Osteocyte (in vitro differentiated cells): Measurements from ENCODE around the gene SLAMF6. TPM values are rescaled to one million over a fixed set of nuclear protein-coding genes. Genes with fewer than 3 reads are reported as not detected.

Experiments used
- DNase-seq: peaks from one replicate; pipeline ENCODE4 v3.0.0; 2021; ENCODE audit warnings: mixed read lengths; ENCODE audit not compliant: unreplicated experiment; ENCODE audit errors: extremely low spot score
- H3K27ac Mint-ChIP-seq: one replicate; pipeline ENCODE4 v1.8.0; 2021; ENCODE audit warnings: mild to moderate bottlenecking, mixed read lengths; ENCODE audit not compliant: unreplicated experiment
- H3K27me3 Mint-ChIP-seq: one replicate; pipeline ENCODE4 v1.8.0; 2021; ENCODE audit warnings: mixed read lengths; ENCODE audit not compliant: unreplicated experiment
- H3K36me3 Mint-ChIP-seq: one replicate; pipeline ENCODE4 v1.8.0; 2021; ENCODE audit warnings: mixed read lengths; ENCODE audit not compliant: unreplicated experiment
- H3K4me1 Mint-ChIP-seq: one replicate; pipeline ENCODE4 v1.8.0; 2021; ENCODE audit warnings: mixed read lengths; ENCODE audit not compliant: unreplicated experiment
- H3K4me3 Mint-ChIP-seq: one replicate; pipeline ENCODE4 v1.8.0; 2021; ENCODE audit warnings: mild to moderate bottlenecking, moderate library complexity, mixed read lengths; ENCODE audit not compliant: unreplicated experiment
- H3K9me3 Mint-ChIP-seq: one replicate; pipeline ENCODE4 v1.8.0; 2021; ENCODE audit warnings: mixed read lengths; ENCODE audit not compliant: unreplicated experiment
- total RNA-seq: library from RNA; stranded (reverse); gene quantifications from 2 replicates; pipeline ENCODE4 v1.2.1, GENCODE V29; 2021
- TF ChIP-seq, protein P1 (sequence below): fragments of 200-600 bp; sonication (generic); IDR thresholded peaks from 2 replicates; pipeline ENCODE4 v1.5.0; 2021; ENCODE audit warnings: antibody characterized with exemption, mild to moderate bottlenecking, moderate library complexity

The SLAMF6 gene
- total RNA-seq, 1 donor from 2014 or later: not detected

GRCh38 chr1:160489513-160490261 is 33.4 kb downstream of the SLAMF6 start:
- Mint-ChIP-seq H3K4me3 (no peak overlapping the region), H3K36me3 (no peaks in the 10 kb centered on the region), H3K27ac (no peak overlapping the region), H3K9me3 (no peaks in the 10 kb centered on the region), H3K4me1 (no peaks in the 10 kb centered on the region), H3K27me3 (peaks cover 4% of the 10 kb centered on the region)
- DNase-seq: no peak
- TF ChIP-seq, protein P1, sequence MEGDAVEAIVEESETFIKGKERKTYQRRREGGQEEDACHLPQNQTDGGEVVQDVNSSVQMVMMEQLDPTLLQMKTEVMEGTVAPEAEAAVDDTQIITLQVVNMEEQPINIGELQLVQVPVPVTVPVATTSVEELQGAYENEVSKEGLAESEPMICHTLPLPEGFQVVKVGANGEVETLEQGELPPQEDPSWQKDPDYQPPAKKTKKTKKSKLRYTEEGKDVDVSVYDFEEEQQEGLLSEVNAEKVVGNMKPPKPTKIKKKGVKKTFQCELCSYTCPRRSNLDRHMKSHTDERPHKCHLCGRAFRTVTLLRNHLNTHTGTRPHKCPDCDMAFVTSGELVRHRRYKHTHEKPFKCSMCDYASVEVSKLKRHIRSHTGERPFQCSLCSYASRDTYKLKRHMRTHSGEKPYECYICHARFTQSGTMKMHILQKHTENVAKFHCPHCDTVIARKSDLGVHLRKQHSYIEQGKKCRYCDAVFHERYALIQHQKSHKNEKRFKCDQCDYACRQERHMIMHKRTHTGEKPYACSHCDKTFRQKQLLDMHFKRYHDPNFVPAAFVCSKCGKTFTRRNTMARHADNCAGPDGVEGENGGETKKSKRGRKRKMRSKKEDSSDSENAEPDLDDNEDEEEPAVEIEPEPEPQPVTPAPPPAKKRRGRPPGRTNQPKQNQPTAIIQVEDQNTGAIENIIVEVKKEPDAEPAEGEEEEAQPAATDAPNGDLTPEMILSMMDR: no peak

- Mint-ChIP-seq H3K4me3 (no peak overlapping the region), H3K27me3 (peaks cover 4% of the 10 kb centered on the region)
- TF ChIP-seq, protein P1: no peak
These were observed 34.6 kb downstream of the SLAMF6 start for GRCh38 chr1:160488347-160489058.

GRCh38 chr1:160486453-160486852 is 36.6 kb downstream of the SLAMF6 start:
- no peaks in the 10 kb centered on the region for H3K4me1 Mint-ChIP-seq
- H3K4me3 Mint-ChIP-seq: no peak overlapping the region
- H3K27ac Mint-ChIP-seq: no peak overlapping the region
- TF ChIP-seq, protein P1: no peak
- no peaks in the 10 kb centered on the region for H3K36me3 Mint-ChIP-seq
- DNase-seq: no peak
- H3K9me3 Mint-ChIP-seq: no peaks in the 10 kb centered on the region
- peaks cover 4% of the 10 kb centered on the region for H3K27me3 Mint-ChIP-seq

More at GRCh38 chr1:160488347-160489058, 34.6 kb downstream of the SLAMF6 start:
- DNase-seq: no peak
- no peak overlapping the region for H3K27ac Mint-ChIP-seq
- no peaks in the 10 kb centered on the region for H3K9me3 Mint-ChIP-seq
- no peaks in the 10 kb centered on the region for H3K36me3 Mint-ChIP-seq
- no peaks in the 10 kb centered on the region for H3K4me1 Mint-ChIP-seq

- TF ChIP-seq, protein P1: no peak
- Mint-ChIP-seq H3K27ac (no peak overlapping the region), H3K4me1 (no peaks in the 10 kb centered on the region), H3K36me3 (no peaks in the 10 kb centered on the region), H3K27me3 (peaks cover 4% of the 10 kb centered on the region), H3K9me3 (no peaks in the 10 kb centered on the region), H3K4me3 (no peak overlapping the region)
- no peak for DNase-seq
These were observed 39.4 kb downstream of the SLAMF6 start for GRCh38 chr1:160483505-160484185.
